K562 (cell line): ENCODE measurements around the gene TBCEL. TPM values are rescaled to one million over a fixed set of nuclear protein-coding genes. Genes with fewer than 3 reads are reported as not detected.

ENCODE experiments used
- ATAC-seq: fragments of 200-7000 bp; cut with Tn5 transposase; 3 replicates; pipeline ENCODE4 v1.9.1; 2020; ENCODE audit warnings: moderate library complexity
- BruUV-seq: library from RNA; stranded (reverse); fragments of 400-500 nt; replicated peaks from 2 replicates; lab custom pipeline; 2021; lab: Mats Ljungman, UMichigan
- CTCF ChIA-PET: fragments of 300-600 bp; formaldehyde crosslinking; extraction: SDS; loops from one replicate; lab custom pipeline; 2021; ENCODE audit warnings: low intra/inter-chr PET ratio; lab: Yijun Ruan, JAX
- POLR2A ChIA-PET: fragments of 300-600, 350-650 bp; sonication (Branson Sonifier 250); formaldehyde crosslinking; extraction: SDS; loops from one replicate; lab custom pipeline; 2021; ENCODE audit warnings: antibody characterized with exemption, inconsistent platforms; lab: Yijun Ruan, JAX
- DNase-seq, 4 experiments: peaks; one replicate each; pipeline versions ENCODE4 v3.0.0 to v3.0.0-alpha.2; 2011 to 2018; ENCODE audit warnings: low spot score in 3 of 4, mixed read lengths in 3 of 4; ENCODE audit errors: extremely low read depth in 1 of 4
- FAIRE-seq: peaks from 2 replicates; lab custom pipeline; 2011; peaks lifted over from hg19 to GRCh38; lab: Jason Lieb, UNC
- H2AFZ ChIP-seq: 2 replicates; pipeline ENCODE4 v1.6.0; 2011; ENCODE audit warnings: low read depth, low read length, control low read depth, inconsistent platforms
- H3K27ac ChIP-seq: fragments of 200-600 bp; 3 replicates; pipeline ENCODE4 v1.8.0; 2011; ENCODE audit warnings: low read depth, mild to moderate bottlenecking, control low read depth, inconsistent platforms, low read length, moderate library complexity, mixed read lengths; ENCODE audit errors: extremely low read depth
- H3K27me3 ChIP-seq, 2 experiments: fragments of 300-600 bp in 1 of 2; 2 replicates in 1 of 2; 3 replicates in 1 of 2; pipeline versions ENCODE4 v1.6.0 to v1.8.0; 2011; ENCODE audit warnings: inconsistent platforms in 2 of 2, low read length in 2 of 2, mild to moderate bottlenecking in 1 of 2, mixed read lengths in 1 of 2, moderate library complexity in 1 of 2; ENCODE audit not compliant: control insufficient read depth in 2 of 2, insufficient read depth in 2 of 2
- H3K36me3 ChIP-seq: fragments of 300-600 bp; 3 replicates; pipeline ENCODE4 v1.8.0; 2011; ENCODE audit warnings: mild to moderate bottlenecking, low read length, inconsistent platforms; ENCODE audit not compliant: control insufficient read depth, insufficient read depth
- H3K4me1 ChIP-seq, 2 experiments: fragments of 200-600 bp in 1 of 2; replicated peaks in 1 of 2; 2 replicates in 1 of 2; 3 replicates in 1 of 2; pipeline versions ENCODE4 v1.5.1 to v1.8.0; 2011; ENCODE audit warnings: inconsistent platforms in 2 of 2, low read length in 2 of 2, mild to moderate bottlenecking in 1 of 2, mixed read lengths in 1 of 2, moderate library complexity in 1 of 2; ENCODE audit not compliant: control insufficient read depth in 2 of 2, insufficient read depth in 2 of 2
- H3K4me2 ChIP-seq: 2 replicates; pipeline ENCODE4 v1.6.1; 2011; ENCODE audit warnings: low read length, control low read depth, inconsistent platforms, mixed read lengths; ENCODE audit not compliant: insufficient read depth
- H3K4me3 ChIP-seq: fragments of 200-600 bp; sonication (generic), shearing (Covaris generic); 2 replicates; pipeline ENCODE4 v1.5.1; 2016; ENCODE audit warnings: control low read depth, inconsistent platforms
- H3K79me2 ChIP-seq: fragments of 200-600 bp; 3 replicates; pipeline ENCODE4 v1.8.0; 2011; ENCODE audit warnings: low read length, inconsistent platforms; ENCODE audit not compliant: control insufficient read depth, insufficient read depth
- H3K9ac ChIP-seq, 2 experiments: 2 replicates each; pipeline versions ENCODE4 v1.6.0 to v1.6.1; 2011; ENCODE audit warnings: low read depth in 2 of 2, low read length in 2 of 2, control low read depth in 1 of 2, inconsistent platforms in 1 of 2, mild to moderate bottlenecking in 1 of 2, mixed read lengths in 1 of 2; ENCODE audit not compliant: insufficient read depth in 1 of 2
- H3K9me1 ChIP-seq: one replicate; pipeline ENCODE4 v1.6.0; 2011; ENCODE audit warnings: inconsistent platforms, mild to moderate bottlenecking, low read length, moderate library complexity; ENCODE audit not compliant: control insufficient read depth, insufficient read depth
- H3K9me3 ChIP-seq: replicated peaks from 2 replicates; pipeline ENCODE4 v1.5.1; 2011; ENCODE audit warnings: low read depth, low read length, inconsistent platforms; ENCODE audit not compliant: control insufficient read depth, insufficient read depth
- H4K20me1 ChIP-seq: replicated peaks from 2 replicates; pipeline ENCODE4 v1.6.1; 2011; ENCODE audit warnings: low read length, inconsistent platforms, mixed read lengths; ENCODE audit not compliant: control insufficient read depth, insufficient read depth
- CTCFL ChIP-seq: IDR thresholded peaks from 2 replicates; pipeline ENCODE4 v1.6.1; 2011; ENCODE audit warnings: borderline replicate concordance, low read depth, mild to moderate bottlenecking, moderate library complexity, low read length; ENCODE audit not compliant: insufficient read depth, poor library complexity, severe bottlenecking
- EGR1 ChIP-seq: fragments of 450-650 bp; conservative IDR thresholded peaks from 2 replicates; pipeline ENCODE4 v1.6.1; 2017; ENCODE audit warnings: mild to moderate bottlenecking
- NUFIP1 ChIP-seq: fragments of 450-650 bp; IDR thresholded peaks from 2 replicates; pipeline ENCODE4 v1.6.1; 2018; ENCODE audit not compliant: partially characterized antibody
- POLR2AphosphoS2 ChIP-seq: IDR thresholded peaks from 2 replicates; pipeline ENCODE4 v1.6.1; 2012; ENCODE audit warnings: low read length, improper control_type of control experiment
- STAT5B ChIP-seq: fragments of 250-450 bp; sonication (Bioruptor Pico); IDR thresholded peaks from 2 replicates; pipeline ENCODE4 v1.8.0; 2021; ENCODE audit warnings: mild to moderate bottlenecking, inconsistent platforms
- ZNF3 ChIP-seq: fragments of 250-450 bp; sonication (Bioruptor Pico); IDR thresholded peaks from 2 replicates; pipeline ENCODE4 v1.5.0; 2021; ENCODE audit warnings: mild to moderate bottlenecking, moderate library complexity
- ZNF324 ChIP-seq: fragments of 250-450 bp; sonication (Bioruptor Pico); IDR thresholded peaks from 2 replicates; pipeline ENCODE4 v1.4.0; 2020; ENCODE audit warnings: mild to moderate bottlenecking
- WGBS: fragments of 100-300 bp; shearing (Covaris generic); methylation state at CpG from one replicate; pipeline ENCODE4 v1.1.6; 2016; ENCODE audit warnings: low coverage, mixed read lengths; ENCODE audit not compliant: insufficient coverage; ENCODE audit errors: missing lambda C conversion rate; 5-methylcytosine and 5-hydroxymethylcytosine counted together
- in situ Hi-C: fragments of 300-500 bp; cut with MboI; formaldehyde crosslinking; loops from 4 replicates; pipeline ENCODE4 v1.15.0; 2018; ENCODE audit warnings: inconsistent platforms, mixed read lengths
- intact Hi-C: fragments of 100-400 bp; cut with micrococcal nuclease; formaldehyde crosslinking; loops from 2 replicates; pipeline ENCODE4 v1.14.2; 2022
- polyA plus RNA-seq, 8 experiments: library from polyadenylated mRNA; depleted of rRNA in 4 of 8; stranded (reverse) in 5 of 8; unstranded in 3 of 8; fragments of >200 nt; fragmentation: Nextera tagmentation in 2 of 8; fragmentation: Illumina TruSeq in 1 of 8; extraction: Ambion mirVana in 2 of 8; extraction: Trizol in 1 of 8; gene quantifications; 2 replicates each; pipeline versions ENCODE4 v1.2.1 to v1.2.3, GENCODE V29; 2011 to 2014; ENCODE audit warnings: inconsistent platforms in 1 of 8, missing spikeins in 1 of 8
- total RNA-seq, 7 experiments: library from RNA; depleted of rRNA in 6 of 7; stranded (reverse); fragments of >200 nt in 6 of 7; fragmentation: Illumina TruSeq in 2 of 7; extraction: Trizol in 2 of 7; gene quantifications; 2 replicates each; pipeline versions ENCODE4 v1.2.1 to v1.2.3, GENCODE V29; 2011 to 2021; ENCODE audit warnings: low replicate concordance in 1 of 7
- TF ChIP-seq, protein P1 (sequence below): fragments of 450-650 bp; conservative IDR thresholded peaks from 2 replicates; pipeline ENCODE4 v1.6.1; 2016; ENCODE audit warnings: missing genetic modification characterization, low read depth, mild to moderate bottlenecking, control low read depth, missing compliant biosample characterization
- TF ChIP-seq, protein P2 (sequence below): fragments of 250-450 bp; sonication (Bioruptor Pico); IDR thresholded peaks from 2 replicates; pipeline ENCODE4 v1.5.0; 2021; ENCODE audit warnings: mild to moderate bottlenecking, moderate library complexity

The TBCEL gene
- total and polyA plus RNA-seq, 9 of the 15 experiments (the other 6 are each of a cell fraction or from before 2014, with no cell fraction given) = 0.39 to 2.3 (median 1.4) TPM

GRCh38 chr11:121012091-121012490, 11.8 kb upstream of the TBCEL start:
- Histone ChIP-seq H3K4me1 (no peaks in the 10 kb centered on the region), H3K9me3 (no peaks in the 10 kb centered on the region; the same call in 1 of the 2 replicates), H3K4me3 (no peak overlapping the region), H3K27ac (no peak overlapping the region), H4K20me1 (no peaks in the 10 kb centered on the region), H3K27me3 (no peaks in the 10 kb centered on the region), H2AFZ (no peak overlapping the region)
- ATAC-seq (no peak), DNase-seq (no peak)
- BruUV-seq = no TSS peak
- intact Hi-C loops = no loop called here
- no peak for TF ChIP-seq EGR1
- TF ChIP-seq CTCFL = no peak
- no peak for TF ChIP-seq ZNF324 (CRISPR knock-in tag)
- TF ChIP-seq, all 486 proteins: peak for 0
- in situ Hi-C loops = no loop called here
- no peak for FAIRE-seq
- Histone ChIP-seq H3K9me1 (no peaks in the 10 kb centered on the region), H3K9ac (no peak overlapping the region), H3K79me2 (no peaks in the 10 kb centered on the region), H3K4me2 (no peak overlapping the region), H3K36me3 (no peaks in the 10 kb centered on the region)
- ChIA-PET CTCF (no interaction called here), POLR2A (no interaction called here)
- WGBS = 0% methylated on average over 1 of the region's 1 CpG

- no peaks in the 10 kb centered on the region for H3K9me3 ChIP-seq
- intact Hi-C loops (no loop called here), in situ Hi-C loops (no loop called here)
- no peaks in the 10 kb centered on the region for H4K20me1 ChIP-seq
- CTCF ChIA-PET = no interaction called here
- POLR2A ChIA-PET = no interaction called here
- ATAC-seq = no peak
- no peak for DNase-seq
- no peak overlapping the region for H2AFZ ChIP-seq
- H3K79me2 ChIP-seq = no peaks in the 10 kb centered on the region
- H3K9ac ChIP-seq = no peak overlapping the region
- no peak overlapping the region for H3K27ac ChIP-seq
- no peak for FAIRE-seq
- H3K4me2 ChIP-seq = no peak overlapping the region
- H3K9me1 ChIP-seq = no peaks in the 10 kb centered on the region
- peaks cover 0 to under 1% of the 10 kb centered on the region in 2 experiments; a peak in 1 of 5 replicates for H3K4me1 ChIP-seq
- H3K4me3 ChIP-seq = no peak overlapping the region
- H3K27me3 ChIP-seq = no peaks in the 10 kb centered on the region
- 0% methylated on average over 1 of the region's 1 CpG for WGBS
- no TSS peak for BruUV-seq
- no peaks in the 10 kb centered on the region for H3K36me3 ChIP-seq
- no peak for TF ChIP-seq ZNF3
- TF ChIP-seq, protein P1, sequence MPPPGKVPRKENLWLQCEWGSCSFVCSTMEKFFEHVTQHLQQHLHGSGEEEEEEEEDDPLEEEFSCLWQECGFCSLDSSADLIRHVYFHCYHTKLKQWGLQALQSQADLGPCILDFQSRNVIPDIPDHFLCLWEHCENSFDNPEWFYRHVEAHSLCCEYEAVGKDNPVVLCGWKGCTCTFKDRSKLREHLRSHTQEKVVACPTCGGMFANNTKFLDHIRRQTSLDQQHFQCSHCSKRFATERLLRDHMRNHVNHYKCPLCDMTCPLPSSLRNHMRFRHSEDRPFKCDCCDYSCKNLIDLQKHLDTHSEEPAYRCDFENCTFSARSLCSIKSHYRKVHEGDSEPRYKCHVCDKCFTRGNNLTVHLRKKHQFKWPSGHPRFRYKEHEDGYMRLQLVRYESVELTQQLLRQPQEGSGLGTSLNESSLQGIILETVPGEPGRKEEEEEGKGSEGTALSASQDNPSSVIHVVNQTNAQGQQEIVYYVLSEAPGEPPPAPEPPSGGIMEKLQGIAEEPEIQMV (tag) = no peak
- no peak for TF ChIP-seq STAT5B (CRISPR knock-in tag)
- TF ChIP-seq NUFIP1 = no peak
- TF ChIP-seq, protein P2, sequence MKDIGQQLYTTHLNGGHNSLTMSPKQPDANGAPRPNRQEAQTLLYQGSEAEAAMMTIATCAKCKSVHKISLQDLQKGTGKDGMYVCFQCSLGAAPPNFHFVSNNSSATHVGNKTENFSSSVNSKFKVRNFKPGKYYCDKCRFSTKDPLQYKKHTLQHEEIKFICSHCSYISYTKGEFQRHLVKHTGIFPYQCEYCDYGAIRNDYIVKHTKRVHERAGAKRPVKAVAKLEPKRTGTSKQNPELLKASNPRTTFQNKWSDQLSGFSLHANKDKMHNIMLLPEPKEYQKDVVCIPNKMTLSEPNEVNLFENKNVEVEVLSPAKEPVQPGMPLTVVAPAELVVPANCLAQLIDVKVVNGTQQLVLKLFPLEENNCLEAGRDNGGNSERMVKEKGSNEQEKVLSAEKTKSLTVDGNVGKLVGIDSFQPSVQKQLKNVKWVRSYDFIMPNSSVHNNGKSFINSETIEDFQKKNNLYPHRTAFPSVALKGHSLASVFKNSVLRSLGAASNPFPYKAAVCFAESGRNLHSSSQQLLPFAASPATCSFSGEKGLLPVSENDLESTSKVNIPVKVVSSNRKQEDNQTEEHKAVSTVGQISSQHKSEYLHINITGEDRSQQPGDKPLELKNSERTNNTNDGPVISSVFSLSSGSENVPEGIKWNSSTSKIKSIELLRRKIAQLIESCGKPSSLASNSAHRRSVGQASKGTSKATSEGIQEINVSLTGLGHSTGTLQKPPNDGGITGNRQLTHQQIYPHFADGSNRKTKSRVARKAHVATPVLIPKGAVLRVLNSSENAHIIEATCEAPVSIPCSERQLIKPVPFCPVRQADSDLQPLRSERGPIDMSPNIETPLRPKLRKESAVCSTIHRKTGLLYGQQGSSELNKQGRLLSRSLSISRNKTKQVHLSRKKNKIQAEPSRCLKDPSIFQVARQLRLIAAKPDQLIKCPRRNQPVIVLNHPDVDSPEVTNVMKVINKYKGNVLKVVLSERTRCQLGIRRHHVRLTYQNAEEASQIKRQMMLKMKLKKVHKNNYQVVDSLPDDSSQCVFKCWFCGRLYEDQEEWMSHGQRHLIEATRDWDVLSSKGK (CRISPR knock-in tag) = no peak
- no peak for TF ChIP-seq POLR2AphosphoS2
Measured at GRCh38 chr11:121018746-121019145, 5.2 kb upstream of the TBCEL start.
